H1 (cell line): ENCODE results near the gene ARMC3. TPM values are rescaled to one million over a fixed set of nuclear protein-coding genes. Genes with fewer than 3 reads are reported as not detected.

Experiments
- CTCF ChIA-PET: fragments of 300-600 bp; sonication (Branson Sonifier 250); formaldehyde crosslinking; loops from one replicate; lab custom pipeline; 2021; ENCODE audit not compliant: partially characterized antibody; lab: Charles Lee
- POLR2A ChIA-PET: fragments of 300-600 bp; sonication (Branson Sonifier 250); formaldehyde crosslinking; loops from one replicate; lab custom pipeline; 2021; ENCODE audit warnings: inconsistent platforms; ENCODE audit not compliant: partially characterized antibody; lab: Charles Lee
- DNase-seq, 2 experiments: peaks; one replicate each; pipeline versions ENCODE4 v3.0.0 to v3.0.0-alpha.2; 2010 to 2022; ENCODE audit warnings: low spot score in 2 of 2, low read depth in 1 of 2, mixed read lengths in 1 of 2
- FAIRE-seq: peaks from 2 replicates; lab custom pipeline; 2011; peaks lifted over from hg19 to GRCh38; lab: Jason Lieb, UNC
- H2AFZ ChIP-seq: 2 replicates; pipeline ENCODE4 v1.8.1; 2012; ENCODE audit warnings: low read length, inconsistent platforms
- H2AK5ac ChIP-seq: 2 replicates; pipeline ENCODE4 v1.6.1; 2013; ENCODE audit warnings: low read depth, low read length
- H2BK120ac ChIP-seq: replicated peaks from 2 replicates; pipeline ENCODE3; 2013; ENCODE audit warnings: low read depth, low read length, inconsistent platforms
- H2BK12ac ChIP-seq: 2 replicates; pipeline ENCODE4 v1.6.1; 2013; ENCODE audit warnings: low read depth, low read length
- H2BK15ac ChIP-seq: 2 replicates; pipeline ENCODE4 v1.6.1; 2013; ENCODE audit warnings: low read length
- H2BK20ac ChIP-seq: 2 replicates; pipeline ENCODE4 v1.6.1; 2013; ENCODE audit warnings: low read length
- H2BK5ac ChIP-seq: 2 replicates; pipeline ENCODE4 v1.6.1; 2013; ENCODE audit warnings: low read depth, low read length
- H3K14ac ChIP-seq: 2 replicates; pipeline ENCODE4 v1.6.1; 2013; ENCODE audit warnings: inconsistent platforms; ENCODE audit not compliant: insufficient read length
- H3K18ac ChIP-seq: 2 replicates; pipeline ENCODE4 v1.6.1; 2013; ENCODE audit warnings: low read length; ENCODE audit errors: extremely low read depth
- H3K23ac ChIP-seq: 2 replicates; pipeline ENCODE4 v1.6.1; 2013; ENCODE audit warnings: inconsistent platforms; ENCODE audit not compliant: insufficient read length
- H3K23me2 ChIP-seq: 2 replicates; pipeline ENCODE4 v1.6.1; 2013; ENCODE audit warnings: low read depth, low read length
- H3K27ac ChIP-seq: 2 replicates; pipeline ENCODE4 v1.6.1; 2011; ENCODE audit warnings: low read depth, low read length, inconsistent platforms
- H3K27me3 ChIP-seq, 4 experiments: replicated peaks in 1 of 4; 1 replicate in 1 of 4; 2 replicates in 3 of 4; pipeline versions ENCODE4 v1.6.1 to v1.8.1; 2011 to 2013; ENCODE audit warnings: low read length in 3 of 4, mild to moderate bottlenecking in 3 of 4, inconsistent platforms in 2 of 4, mixed read lengths in 2 of 4, moderate library complexity in 1 of 4; ENCODE audit not compliant: control insufficient read depth in 3 of 4, insufficient read depth in 3 of 4; ENCODE audit errors: extremely low read depth in 1 of 4
- H3K36me3 ChIP-seq, 4 experiments: 2 replicates each; pipeline versions ENCODE4 v1.6.1 to v1.8.1; 2011 to 2013; ENCODE audit warnings: mild to moderate bottlenecking in 4 of 4, low read length in 3 of 4, moderate library complexity in 2 of 4, control low read depth in 1 of 4, inconsistent platforms in 1 of 4; ENCODE audit not compliant: insufficient read depth in 4 of 4, control insufficient read depth in 2 of 4
- H3K4ac ChIP-seq: replicated peaks from 2 replicates; pipeline ENCODE3; 2013; ENCODE audit warnings: low read length, low read depth, mixed read lengths, inconsistent platforms; ENCODE audit not compliant: insufficient read length
- H3K4me1 ChIP-seq, 4 experiments: replicated peaks in 1 of 4; 1 replicate in 1 of 4; 2 replicates in 3 of 4; pipeline versions ENCODE4 v1.6.1 to v1.8.1; 2011 to 2013; ENCODE audit warnings: low read length in 3 of 4, inconsistent platforms in 2 of 4, mixed read lengths in 1 of 4; ENCODE audit not compliant: insufficient read depth in 4 of 4, control insufficient read depth in 3 of 4
- H3K4me2 ChIP-seq, 2 experiments: 2 replicates each; pipeline versions ENCODE4 v1.6.1 to v1.8.1; 2011 to 2013; ENCODE audit warnings: low read depth in 2 of 2, low read length in 2 of 2, control low read depth in 1 of 2, inconsistent platforms in 1 of 2, mild to moderate bottlenecking in 1 of 2; ENCODE audit not compliant: insufficient read depth in 1 of 2
- H3K4me3 ChIP-seq, 4 experiments: fragments of 200-600, 300-600 bp in 1 of 4; sonication (generic), shearing (Covaris generic), sonication (Bioruptor Twin) in 1 of 4; 2 replicates each; pipeline versions ENCODE4 v1.5.1 to v1.8.1; 2011 to 2016; ENCODE audit warnings: low read length in 4 of 4, low read depth in 3 of 4, control low read depth in 2 of 4, inconsistent platforms in 2 of 4, mild to moderate bottlenecking in 2 of 4, mixed read lengths in 1 of 4, moderate library complexity in 1 of 4; ENCODE audit not compliant: insufficient read depth in 2 of 4; ENCODE audit errors: extremely low read depth in 1 of 4
- H3K56ac ChIP-seq: replicated peaks from 2 replicates; pipeline ENCODE3; 2013; ENCODE audit warnings: low read depth, mild to moderate bottlenecking, mixed read lengths, low read length, inconsistent platforms; ENCODE audit not compliant: insufficient read length
- H3K79me1 ChIP-seq: 2 replicates; pipeline ENCODE4 v1.6.1; 2013; ENCODE audit warnings: low read depth, low read length, control low read depth
- H3K79me2 ChIP-seq, 2 experiments: 2 replicates each; pipeline versions ENCODE4 v1.6.1 to v1.8.1; 2012 to 2013; ENCODE audit warnings: low read length in 2 of 2, mild to moderate bottlenecking in 2 of 2, inconsistent platforms in 1 of 2; ENCODE audit not compliant: insufficient read depth in 2 of 2, control insufficient read depth in 1 of 2
- H3K9ac ChIP-seq, 4 experiments: replicated peaks in 1 of 4; 1 replicate in 1 of 4; 2 replicates in 3 of 4; pipeline versions ENCODE4 v1.6.1 to v1.8.1; 2011 to 2013; ENCODE audit warnings: low read depth in 3 of 4, low read length in 3 of 4, control low read depth in 2 of 4, mild to moderate bottlenecking in 2 of 4, moderate library complexity in 2 of 4, inconsistent platforms in 1 of 4; ENCODE audit errors: extremely low read depth in 1 of 4
- H3K9me3 ChIP-seq, 2 experiments: 2 replicates each; pipeline versions ENCODE4 v1.6.1 to v1.8.1; 2012 to 2013; ENCODE audit warnings: mild to moderate bottlenecking in 2 of 2, moderate library complexity in 2 of 2, control low read depth in 1 of 2, inconsistent platforms in 1 of 2, low read depth in 1 of 2, low read length in 1 of 2, mixed read lengths in 1 of 2; ENCODE audit not compliant: insufficient read depth in 2 of 2
- H4K20me1 ChIP-seq, 2 experiments: replicated peaks in 1 of 2; 2 replicates each; pipeline versions ENCODE3 to v1.8.1; 2011 to 2013; ENCODE audit warnings: inconsistent platforms in 2 of 2, low read length in 2 of 2, mild to moderate bottlenecking in 1 of 2; ENCODE audit not compliant: insufficient read depth in 2 of 2, control insufficient read depth in 1 of 2
- H4K5ac ChIP-seq: 2 replicates; pipeline ENCODE4 v1.6.1; 2013; ENCODE audit warnings: low read length, low read depth, mixed read lengths, inconsistent platforms; ENCODE audit not compliant: insufficient read length
- H4K8ac ChIP-seq: 2 replicates; pipeline ENCODE4 v1.8.0; 2013; ENCODE audit warnings: mild to moderate bottlenecking, moderate library complexity, low read length, inconsistent platforms; ENCODE audit not compliant: insufficient read depth; ENCODE audit errors: extremely low read depth
- H4K91ac ChIP-seq: replicated peaks from 2 replicates; pipeline ENCODE3; 2013; ENCODE audit warnings: low read length, mixed read lengths, inconsistent platforms; ENCODE audit not compliant: insufficient read length
- BACH1 ChIP-seq: IDR thresholded peaks from 2 replicates; pipeline ENCODE4 v1.6.1; 2012; ENCODE audit warnings: low read length, improper control_type of control experiment
- SRF ChIP-seq: IDR thresholded peaks from 2 replicates; pipeline ENCODE4 v1.6.1; 2011; ENCODE audit warnings: mild to moderate bottlenecking, low read depth, low read length, moderate library complexity
- SUZ12 ChIP-seq: fragments of 200-600 bp; sonication (generic); IDR thresholded peaks from 2 replicates; pipeline ENCODE4 v1.6.1; 2012; ENCODE audit warnings: mild to moderate bottlenecking, inconsistent platforms, low read length, moderate library complexity, mixed read lengths
- WGBS, 2 experiments: shearing (Covaris generic) in 1 of 2; methylation state at CpG; one replicate each; pipeline versions ENCODE4 v1.1.6 to v1.1.7; 2013 to 2015; ENCODE audit warnings: low lambda C conversion rate in 2 of 2, mixed read lengths in 2 of 2, inconsistent platforms in 1 of 2, low coverage in 1 of 2, missing lambda C conversion rate in 1 of 2; ENCODE audit not compliant: insufficient replicate concordance in 2 of 2, insufficient coverage in 1 of 2, insufficient read length in 1 of 2; ENCODE audit errors: extremely low coverage in 1 of 2, missing lambda C conversion rate in 1 of 2; 5-methylcytosine and 5-hydroxymethylcytosine counted together
- polyA plus RNA-seq, 7 experiments: library from polyadenylated mRNA; depleted of rRNA in 3 of 7; stranded (reverse) in 5 of 7; unstranded in 2 of 7; fragments of >200 nt in 5 of 7; fragments of 200-250 nt in 2 of 7; gene quantifications; 1 replicate in 5 of 7; 2 replicates in 1 of 7; 4 replicates in 1 of 7; pipeline versions ENCODE4 v1.2.1 to v1.2.3, GENCODE V29; 2011 to 2013; ENCODE audit warnings: missing spikeins in 2 of 7, mixed read lengths in 2 of 7
- total RNA-seq: library from RNA; stranded (reverse); fragmentation: NEBNext Ultra II Directional; extraction: Animal tissue kit (Norgen Biotek cat#: 25700); gene quantifications from 2 replicates; pipeline ENCODE4 v1.2.1, GENCODE V29; 2021

Gene ARMC3
- total and polyA plus RNA-seq, 2 of the 8 experiments (the other 6 are each of a cell fraction or from before 2014, with no cell fraction given): 0.15 TPM

DNA sequence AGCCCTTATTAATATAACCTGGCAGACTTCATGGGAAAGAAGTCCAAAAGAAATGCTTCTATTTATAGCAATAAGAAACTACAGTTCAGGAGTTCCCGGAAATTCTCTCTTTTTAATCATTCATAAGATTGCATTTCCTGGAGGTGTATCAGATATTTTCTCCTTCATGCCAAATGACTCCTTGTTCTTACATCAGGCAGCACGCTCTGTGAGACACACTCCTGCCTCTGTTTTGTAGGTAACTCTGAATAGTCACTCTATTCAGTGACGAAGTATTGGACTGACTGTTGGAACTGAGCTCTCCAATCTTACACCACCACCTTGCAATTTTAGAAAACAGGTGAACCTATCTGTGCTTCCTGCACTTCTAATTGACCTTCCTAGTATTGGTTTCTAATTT, 88.8 kb downstream of the ARMC3 start:
- CTCF ChIA-PET: interaction anchor here (0.9 kb wide), 1 partner anchor 37 kb away, joined by 5 read pairs; no protein-coding TSS in a partner anchor
- Histone ChIP-seq H4K91ac (no peak overlapping the region), H3K4me3 (no peak overlapping the region), H2BK5ac (no peak overlapping the region), H2AFZ (no peak overlapping the region), H2AK5ac (no peak overlapping the region), H4K20me1 (no peaks in the 10 kb centered on the region), H3K14ac (no peak overlapping the region), H3K36me3 (no peaks in the 10 kb centered on the region), H4K8ac (no peak overlapping the region), H3K4me1 (no peaks in the 10 kb centered on the region), H2BK120ac (no peak overlapping the region), H3K4me2 (no peak overlapping the region), H3K56ac (no peak overlapping the region), H3K4ac (no peak overlapping the region), H3K79me2 (no peaks in the 10 kb centered on the region), H3K23me2 (no peaks in the 10 kb centered on the region), H3K18ac (no peak overlapping the region), H3K9ac (no peak overlapping the region), H3K23ac (no peak overlapping the region), H2BK20ac (no peak overlapping the region), H3K9me3 (no peaks in the 10 kb centered on the region), H4K5ac (no peak overlapping the region), H3K27ac (no peak overlapping the region), H2BK15ac (no peak overlapping the region), H3K27me3 (no peaks in the 10 kb centered on the region; a peak in 1 of 7 replicates), H2BK12ac (no peak overlapping the region), H3K79me1 (no peaks in the 10 kb centered on the region)
- no peak for FAIRE-seq
- WGBS, 2 experiments: 84% methylated on average over 3 of the region's 3 CpGs; no CpG with 5 or more reads in 1 of the 2 experiments
- POLR2A ChIA-PET: no interaction called here
- DNase-seq: no peak
- TF ChIP-seq BACH1 (no peak), SRF (no peak), SUZ12 (no peak)
